Naive thymus-derived CD4-positive, alpha-beta T cell (primary cell): ENCODE data around the gene TMEM223. TPM values are rescaled to one million over a fixed set of nuclear protein-coding genes. Genes with fewer than 3 reads are reported as not detected.
"Not testable (repeated sequence)": the region's sequence is repeated elsewhere in the genome, so short reads cannot be mapped to it uniquely, and the experiment has no call there.

ENCODE experiments used
- ATAC-seq: fragments of 150-1000 bp; cut with Tn5 transposase; 2 replicates; pipeline ENCODE4 v1.10.0; 2021; ENCODE audit warnings: mild to moderate bottlenecking, moderate library complexity
- CTCF ChIA-PET: fragments of 350-600 bp; sonication (Branson Sonifier 250); formaldehyde crosslinking; loops from one replicate; lab custom pipeline; 2021; ENCODE audit warnings: antibody characterized with exemption; lab: Charles Lee
- POLR2A ChIA-PET: fragments of 350-600 bp; sonication (Branson Sonifier 250); formaldehyde crosslinking; loops from one replicate; lab custom pipeline; 2021; ENCODE audit warnings: antibody characterized with exemption, inconsistent platforms; lab: Charles Lee
- DNase-seq, 9 donors: peaks; one replicate each; pipeline versions ENCODE4 v3.0.0 to v3.0.0-alpha.2; 2020 to 2022; ENCODE audit warnings: mixed read lengths in 1 of 9
- H3K27ac ChIP-seq: one replicate; pipeline ENCODE4 v1.7.0; 2013; ENCODE audit warnings: mild to moderate bottlenecking, low read depth, low read length, moderate library complexity
- H3K27me3 ChIP-seq, 2 donors: one replicate each; pipeline ENCODE4 v1.7.0; 2013; ENCODE audit warnings: low read length in 2 of 2, mild to moderate bottlenecking in 2 of 2, moderate library complexity in 2 of 2; ENCODE audit not compliant: control insufficient read depth in 2 of 2, insufficient read depth in 2 of 2
- H3K36me3 ChIP-seq, 3 experiments: 1 replicate in 2 of 3; 2 replicates in 1 of 3; pipeline ENCODE4 v1.7.0; 2013; ENCODE audit warnings: low read length in 3 of 3, mild to moderate bottlenecking in 3 of 3, moderate library complexity in 1 of 3; ENCODE audit not compliant: insufficient read depth in 3 of 3, control insufficient read depth in 2 of 3
- H3K4me1 ChIP-seq, 2 donors: one replicate each; pipeline ENCODE4 v1.7.0; 2013; ENCODE audit warnings: low read length in 2 of 2, mild to moderate bottlenecking in 2 of 2, moderate library complexity in 1 of 2; ENCODE audit not compliant: control insufficient read depth in 2 of 2, insufficient read depth in 2 of 2
- H3K4me3 ChIP-seq: 2 replicates; pipeline ENCODE4 v1.7.0; 2013; ENCODE audit warnings: mild to moderate bottlenecking, low read length
- H3K9me3 ChIP-seq, 3 experiments: 1 replicate in 2 of 3; 2 replicates in 1 of 3; pipeline ENCODE4 v1.7.0; 2013; ENCODE audit warnings: low read length in 3 of 3; ENCODE audit not compliant: control insufficient read depth in 2 of 3
- H3K27ac Mint-ChIP-seq, 9 donors: one replicate each; pipeline ENCODE4 v1.8.0; 2020 to 2022; ENCODE audit warnings: mixed read lengths in 9 of 9, mild to moderate bottlenecking in 8 of 9, moderate library complexity in 5 of 9, inconsistent platforms in 2 of 9
- H3K27me3 Mint-ChIP-seq, 5 donors: one replicate each; pipeline ENCODE4 v1.8.0; 2021 to 2022; ENCODE audit warnings: mixed read lengths in 5 of 5, mild to moderate bottlenecking in 1 of 5
- H3K36me3 Mint-ChIP-seq, 5 donors: one replicate each; pipeline ENCODE4 v1.8.0; 2020 to 2022; ENCODE audit warnings: mixed read lengths in 5 of 5, mild to moderate bottlenecking in 3 of 5, inconsistent platforms in 1 of 5
- H3K4me1 Mint-ChIP-seq, 7 donors: one replicate each; pipeline ENCODE4 v1.8.0; 2020 to 2022; ENCODE audit warnings: mixed read lengths in 7 of 7, mild to moderate bottlenecking in 3 of 7, inconsistent platforms in 1 of 7
- H3K4me3 Mint-ChIP-seq, 10 donors: one replicate each; pipeline ENCODE4 v1.8.0; 2020 to 2022; ENCODE audit warnings: mild to moderate bottlenecking in 10 of 10, mixed read lengths in 10 of 10, moderate library complexity in 6 of 10, inconsistent platforms in 2 of 10
- H3K9me3 Mint-ChIP-seq, 11 donors: one replicate each; pipeline ENCODE4 v1.8.0; 2020 to 2022; ENCODE audit warnings: mixed read lengths in 11 of 11, mild to moderate bottlenecking in 4 of 11, inconsistent platforms in 1 of 11, moderate library complexity in 1 of 11
- intact Hi-C, 2 donors: fragments of 100-400 bp; cut with micrococcal nuclease; formaldehyde crosslinking; loops; one replicate each; pipeline ENCODE4 v1.15.1; 2023
- polyA plus RNA-seq, 2 donors: library from polyadenylated mRNA; unstranded; fragments of 300-500 nt; fragmentation: Illumina TruSeq; gene quantifications; one replicate each; pipeline ENCODE4 v1.2.3, GENCODE V29; 2021
- total RNA-seq, 6 experiments: library from RNA in 5 of 6; stranded (reverse) in 5 of 6; gene quantifications; 1 replicate in 5 of 6; 2 replicates in 1 of 6; pipeline ENCODE4 v1.2.3 and lab custom pipeline; 2021 to 2026

TMEM223 gene
- total and polyA plus RNA-seq, 7 experiments from 2014 or later, result 6.3 to 60.4 (median 21.8) TPM

DNA sequence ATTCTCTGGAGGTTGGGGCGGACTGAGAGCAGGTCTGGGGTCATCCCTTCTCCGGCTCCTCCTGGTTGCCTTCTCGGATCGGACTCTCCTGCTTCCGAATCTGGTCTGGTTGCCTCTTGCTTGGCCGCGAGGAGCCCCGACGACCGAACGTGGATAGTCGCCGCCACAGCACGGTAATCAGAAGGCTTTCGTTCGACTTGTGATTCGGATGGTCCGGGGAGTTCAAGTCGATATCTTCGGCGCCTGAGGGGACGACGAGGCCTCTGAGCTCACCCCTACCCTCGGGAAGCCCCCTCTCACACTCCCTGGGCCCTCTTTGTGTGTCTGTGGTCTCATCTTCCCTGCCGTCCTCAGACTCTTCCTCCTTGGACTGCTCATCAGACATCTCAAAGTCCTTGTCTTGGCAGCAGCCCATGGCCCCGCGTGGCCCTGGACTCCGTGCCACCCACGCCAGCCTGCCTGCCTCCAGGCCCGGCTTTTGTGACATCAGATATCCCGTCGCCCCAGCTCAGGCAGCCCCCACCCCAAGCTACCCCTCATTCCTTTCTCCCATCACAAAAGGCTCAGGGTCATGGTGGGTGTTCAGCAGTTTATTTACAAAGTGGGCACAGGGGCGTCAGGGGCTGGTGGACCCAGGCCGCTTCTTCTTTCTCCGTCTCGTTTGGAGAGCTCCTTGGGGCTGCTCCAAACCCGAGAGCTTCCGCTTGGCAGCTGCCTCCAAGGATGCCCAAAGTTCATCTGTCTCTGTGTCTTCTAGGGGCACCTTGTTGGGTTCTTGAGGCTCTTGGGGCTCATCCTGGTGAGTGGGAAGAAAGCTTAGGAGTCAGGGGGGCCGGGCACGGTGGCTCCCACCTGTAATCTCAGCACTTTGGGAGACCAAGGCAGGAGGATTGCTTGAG, 40.8 kb upstream of the TMEM223 start, which contains the start of gene TEX54:
TEX54 (minus strand) TSS at position 506 of the 899 bp plus-strand sequence.
- ATAC-seq, result peak; percentile 0
- Histone ChIP-seq H3K9me3 (no peaks in the 10 kb centered on the region), H3K4me1 (peaks cover 16 to 17% of the 10 kb centered on the region in 2 donors), H3K27ac (peak within 1 kb of the TSS; percentile 99), H3K27me3 (no peaks in the 10 kb centered on the region), H3K36me3 (peaks cover 3 to 49% (median 10%) of the 10 kb centered on the region in 3 experiments), H3K4me3 (peak within 1 kb of the TSS; percentile 95)
- Mint-ChIP-seq H3K27me3 (no peaks in the 10 kb centered on the region), H3K27ac (peak within 1 kb of the TSS; percentile 93 to 100 (median 99)), H3K36me3 (peaks cover 3 to 21% (median 8%) of the 10 kb centered on the region in 5 donors), H3K9me3 (no peaks in the 10 kb centered on the region), H3K4me3 (peak within 1 kb of the TSS; percentile 87 to 99 (median 96)), H3K4me1 (peaks cover 15 to 58% (median 45%) of the 10 kb centered on the region in 7 donors)
- intact Hi-C loops, result loop anchor here (1.0 to 5.0 kb wide), 12 partner anchors 8 to 240 kb away; partner anchors contain the start of genes HNRNPUL2 (in 2 of the 2), NXF1 (in 2 of the 2), TMEM179B (in 2 of the 2) and TAF6L (in 1 of the 2)
- CTCF ChIA-PET, result interaction anchor here (1.1 to 1.3 kb wide), 2 partner anchors 46 to 49 kb away, joined by 3 read pairs; partner anchors contain the start of gene SLC3A2
- POLR2A ChIA-PET, result interaction anchor here (0.7 to 7.5 kb wide), 29 partner anchors 8 to 241 kb away, joined by 3 to 122 read pairs (median 6); partner anchors contain the start of genes C11orf98, CSKMT, HNRNPUL2 and INTS5
- DNase-seq, result peak in 1 of 9 donors; percentile 38

DNA sequence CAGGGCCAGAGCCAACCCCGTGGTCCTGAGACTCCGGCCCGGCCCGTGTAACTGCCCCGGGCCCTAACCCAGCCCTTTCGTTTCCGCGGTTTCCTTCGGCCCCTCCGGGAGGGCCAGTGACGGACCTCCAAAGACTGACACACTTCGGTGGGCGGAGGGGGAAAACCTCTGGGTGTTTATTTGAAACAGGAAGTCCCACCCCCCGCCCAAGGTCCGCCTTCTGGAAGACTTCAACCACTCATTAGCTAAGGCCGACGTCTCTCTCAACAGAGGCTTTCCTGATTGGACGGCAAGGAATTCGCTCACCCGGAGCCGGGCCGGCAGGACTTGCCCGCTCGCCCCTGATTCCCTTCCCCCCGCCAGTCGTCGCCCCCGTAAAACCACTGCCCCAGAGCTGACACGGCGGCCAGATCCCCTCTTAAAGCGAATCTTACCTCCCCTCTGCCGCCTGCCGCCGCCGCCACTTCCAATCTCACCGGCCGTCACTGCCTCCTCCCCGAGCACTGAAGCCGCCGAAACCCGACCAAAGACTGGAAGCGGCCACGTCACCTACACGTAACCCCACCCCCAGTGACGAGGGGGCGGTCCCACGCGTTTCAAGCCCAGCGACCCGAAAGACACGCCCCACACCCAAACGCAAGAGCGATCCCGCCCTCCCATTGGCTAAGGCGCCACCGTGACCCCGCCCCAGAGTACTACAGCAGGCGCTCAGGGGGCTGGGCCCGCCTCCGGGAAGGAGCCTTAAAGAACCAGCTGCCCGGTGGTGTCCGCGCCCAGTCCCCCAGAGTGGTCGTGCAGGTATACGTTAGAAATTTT, 39.9 kb upstream of the TMEM223 start, which contains the start of gene STX5:
STX5 (minus strand) TSS at position 532 of the 816 bp plus-strand sequence. CDS start 808 bp downstream, outside the sequence.
- no peaks in the 10 kb centered on the region for H3K27me3 Mint-ChIP-seq
- ATAC-seq, result peak; percentile 98
- peak within 1 kb of the TSS; percentile 87 to 99 (median 96) for H3K4me3 Mint-ChIP-seq
- intact Hi-C loops, result loop anchor here (1.0 to 5.0 kb wide), 13 partner anchors 8 to 239 kb away; partner anchors contain the start of genes HNRNPUL2 (in 2 of the 2), NXF1 (in 2 of the 2), TMEM179B (in 2 of the 2) and TMEM223 (in 2 of the 2)
- Histone ChIP-seq H3K27me3 (no peaks in the 10 kb centered on the region), H3K9me3 (no peaks in the 10 kb centered on the region), H3K4me1 (peaks cover 16% of the 10 kb centered on the region in 2 donors), H3K4me3 (peak within 1 kb of the TSS; percentile 95), H3K36me3 (peaks cover 4 to 55% (median 16%) of the 10 kb centered on the region in 3 experiments), H3K27ac (peak within 1 kb of the TSS; percentile 99)
- POLR2A ChIA-PET, result interaction anchor here (0.6 to 7.5 kb wide), 39 partner anchors 9 to 807 kb away, joined by 3 to 122 read pairs (median 5); partner anchors contain the start of genes C11orf98, CSKMT, HNRNPUL2 and INTS5
- peak within 1 kb of the TSS; percentile 93 to 100 (median 99) for H3K27ac Mint-ChIP-seq
- H3K4me1 Mint-ChIP-seq, result peaks cover 15 to 57% (median 45%) of the 10 kb centered on the region in 7 donors
- H3K36me3 Mint-ChIP-seq, result peaks cover 7 to 25% (median 9%) of the 10 kb centered on the region in 5 donors
- DNase-seq, result peak; percentile 96 to 100 (median 99)
- H3K9me3 Mint-ChIP-seq, result no peaks in the 10 kb centered on the region
- CTCF ChIA-PET, result interaction anchor here (0.6 to 1.3 kb wide), 4 partner anchors 45 to 275 kb away, joined by 3 to 6 read pairs (median 3); partner anchors contain the start of gene SLC3A2

DNA sequence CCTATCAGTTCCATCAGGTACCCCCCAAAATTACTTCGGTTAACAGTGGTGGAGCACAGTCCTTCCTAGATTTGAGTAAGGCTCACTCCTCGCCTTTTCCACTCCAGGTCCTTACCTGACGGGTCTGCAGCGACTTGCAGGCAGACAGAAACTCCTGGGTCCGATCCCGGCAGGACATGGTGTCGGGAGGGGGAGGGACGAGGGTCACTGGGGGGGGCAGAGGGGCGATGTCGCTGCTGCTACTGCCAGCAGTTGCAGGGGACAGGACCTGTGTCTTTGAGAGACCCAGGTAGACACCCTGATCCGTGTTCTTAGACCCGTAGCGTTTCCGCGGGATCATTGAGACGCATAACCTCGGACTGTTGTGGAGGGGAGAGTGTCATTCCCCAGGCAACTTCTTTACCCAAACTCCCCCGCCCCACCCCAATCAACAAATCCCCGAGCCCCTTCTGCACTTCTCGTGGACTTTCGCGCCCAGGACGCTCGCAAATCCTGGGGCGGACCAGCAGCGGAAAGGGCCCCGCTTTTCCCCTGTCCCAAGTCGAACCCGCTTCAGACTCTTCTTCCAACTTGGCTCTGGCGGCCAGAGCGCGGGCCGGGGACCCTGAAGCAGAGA, 39.2 kb upstream of the TMEM223 start:
- ChIA-PET POLR2A (interaction anchor here (0.7 to 7.5 kb wide), 28 partner anchors 9 to 239 kb away, joined by 3 to 122 read pairs (median 7); partner anchors contain the start of genes C11orf98, CSKMT, HNRNPUL2 and LBHD1), CTCF (interaction anchor here (0.5 to 1.1 kb wide), 3 partner anchors 19 to 44 kb away, joined by 3 read pairs; no protein-coding TSS in a partner anchor)
- ATAC-seq, result no peak
- DNase-seq, result no peak
- Histone ChIP-seq H3K4me1 (peaks cover 16% of the 10 kb centered on the region in 2 donors), H3K4me3 (peak overlapping the region; percentile 95), H3K36me3 (peaks cover 4 to 52% (median 17%) of the 10 kb centered on the region in 3 experiments), H3K27ac (peak overlapping the region; percentile 99), H3K27me3 (no peaks in the 10 kb centered on the region), H3K9me3 (no peaks in the 10 kb centered on the region)
- no peaks in the 10 kb centered on the region for H3K9me3 Mint-ChIP-seq
- H3K4me3 Mint-ChIP-seq, result peak overlapping the region; percentile 87 to 99 (median 96)
- peaks cover 15 to 52% (median 41%) of the 10 kb centered on the region in 7 donors for H3K4me1 Mint-ChIP-seq
- peaks cover 7 to 20% (median 9%) of the 10 kb centered on the region in 5 donors for H3K36me3 Mint-ChIP-seq
- no peaks in the 10 kb centered on the region for H3K27me3 Mint-ChIP-seq
- H3K27ac Mint-ChIP-seq, result peak overlapping the region; percentile 93 to 100 (median 99)
- intact Hi-C loops, result loop anchor here (1.0 to 5.0 kb wide), 3 partner anchors 8 to 239 kb away; partner anchors contain the start of genes TMEM223 (in 1 of the 2), TUT1 (in 1 of the 2) and WDR74 (in 1 of the 2)

DNA sequence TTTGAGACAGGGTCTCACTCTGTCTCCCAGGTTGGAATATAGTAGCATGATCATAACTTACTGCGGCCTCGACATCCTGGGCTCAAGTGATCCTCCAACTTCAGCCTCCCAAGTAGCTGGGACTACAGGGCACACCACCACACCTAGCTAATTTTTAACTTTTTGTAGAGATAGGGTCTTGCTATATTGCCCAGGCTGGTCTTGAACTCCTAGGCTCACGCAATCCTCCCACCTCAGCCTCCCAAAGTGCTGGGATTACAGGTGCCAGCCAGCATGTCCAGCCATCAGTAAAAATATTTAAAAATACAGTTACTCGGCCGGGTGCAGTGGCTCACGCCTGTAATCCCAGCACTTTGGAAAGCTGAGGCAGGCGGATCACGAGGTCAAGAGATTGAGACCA, 36.3 kb upstream of the TMEM223 start:
- H3K4me3 Mint-ChIP-seq, intact Hi-C loops, H3K4me3 ChIP-seq: not testable (repeated sequence)

DNA sequence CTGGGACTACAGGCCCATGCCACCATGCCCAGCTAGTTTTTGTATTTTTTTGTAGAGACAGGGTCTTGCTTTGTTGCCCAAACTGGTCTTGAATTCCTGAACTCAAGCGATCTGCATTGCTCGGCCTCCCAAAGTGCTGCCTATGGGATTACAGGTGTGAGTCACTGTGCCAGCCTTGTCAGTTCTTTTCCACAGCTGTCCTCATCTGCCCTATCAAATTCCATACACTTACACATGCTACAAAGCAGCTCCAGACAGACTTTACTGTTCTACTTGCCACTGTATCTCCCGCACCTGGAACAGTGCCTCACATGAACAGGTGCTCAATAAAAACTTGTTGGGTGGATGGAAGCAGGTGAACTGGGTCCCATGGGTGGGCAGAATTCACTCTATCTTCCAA, 31.9 kb upstream of the TMEM223 start:
- peaks cover 3 to 25% (median 11%) of the 10 kb centered on the region in 7 donors for H3K4me1 Mint-ChIP-seq
- ChIA-PET POLR2A (interaction anchor here (0.5 to 2.2 kb wide), 10 partner anchors 9 to 1747 kb away, joined by 3 to 23 read pairs (median 4); partner anchors contain the start of genes NXF1, TEX54 and WDR74), CTCF (no interaction called here)
- Histone ChIP-seq H3K4me3 (no peak overlapping the region), H3K9me3 (no peaks in the 10 kb centered on the region), H3K36me3 (peaks cover 25 to 86% (median 30%) of the 10 kb centered on the region in 3 experiments), H3K27ac (no peak overlapping the region), H3K4me1 (no peaks in the 10 kb centered on the region), H3K27me3 (no peaks in the 10 kb centered on the region)
- H3K27me3 Mint-ChIP-seq, result no peaks in the 10 kb centered on the region
- H3K36me3 Mint-ChIP-seq, result peaks cover 4 to 46% (median 29%) of the 10 kb centered on the region in 5 donors
- H3K4me3 Mint-ChIP-seq, result no peak overlapping the region
- intact Hi-C loops, result no loop called here
- DNase-seq (no peak), ATAC-seq (no peak)
- H3K27ac Mint-ChIP-seq, result peak overlapping the region in 1 of 9 donors; percentile 52
- no peaks in the 10 kb centered on the region for H3K9me3 Mint-ChIP-seq

More for the DNA sequence above, 36.3 kb upstream of the TMEM223 start:
- H3K9me3 ChIP-seq, ATAC-seq, H3K27me3 ChIP-seq, CTCF ChIA-PET, H3K9me3 Mint-ChIP-seq, H3K27me3 Mint-ChIP-seq, DNase-seq, H3K27ac ChIP-seq: not testable (repeated sequence)
- Mint-ChIP-seq H3K36me3 (peaks cover 4 to 32% (median 16%) of the 10 kb centered on the region in 5 donors), H3K4me1 (peaks cover 15 to 52% (median 28%) of the 10 kb centered on the region in 7 donors), H3K27ac (peak overlapping the region in 1 of 9 donors; percentile 18)
- peaks cover 25 to 56% (median 30%) of the 10 kb centered on the region in 3 experiments for H3K36me3 ChIP-seq
- H3K4me1 ChIP-seq, result peaks cover 16% of the 10 kb centered on the region in 2 donors
- POLR2A ChIA-PET, result interaction anchor here (1.4 to 4.7 kb wide), 15 partner anchors 9 to 163 kb away, joined by 3 to 71 read pairs (median 6); partner anchors contain the start of genes C11orf98, CSKMT, NXF1 and TAF6L
